ENCODE measurements around the gene AGPAT3.

The AGPAT3 gene

DNA sequence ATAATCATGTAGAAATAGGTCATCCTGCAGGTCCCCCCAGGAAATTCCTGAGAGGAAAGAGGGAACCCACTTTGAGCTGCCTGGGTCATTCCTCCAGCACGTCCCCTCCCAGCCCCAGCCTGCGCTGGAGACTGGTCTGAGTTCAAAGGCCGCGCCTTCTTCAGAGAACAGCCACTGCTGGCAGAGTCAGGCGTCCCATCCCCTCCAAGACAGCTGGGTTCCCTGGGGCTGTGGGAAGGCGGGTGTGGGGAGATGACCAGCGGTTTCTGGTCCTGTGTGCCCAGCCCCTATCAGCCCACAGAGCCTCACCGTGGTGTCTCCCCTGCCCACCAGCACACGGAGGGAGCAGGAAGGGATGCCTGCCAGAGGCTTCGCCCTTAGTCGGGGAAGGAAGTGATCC lies 129.1 kb downstream of the AGPAT3 start:
- no peaks in the 10 kb centered on the region for H3K4me1 ChIP-seq (ENCODE audit: control insufficient read depth in 5 of 5, insufficient read depth in 5 of 5, low read length in 5 of 5)
- peaks cover 0 to 2% (median 0%) of the 10 kb centered on the region in 5 donors for H3K9me3 ChIP-seq (ENCODE audit: control insufficient read depth in 5 of 5, low read length in 5 of 5)
- H3K9ac ChIP-seq (ENCODE audit: low read length in 5 of 5) = no peak overlapping the region
- no peaks in the 10 kb centered on the region for H3K36me3 ChIP-seq (ENCODE audit: control insufficient read depth in 5 of 5, insufficient read depth in 5 of 5, low read length in 5 of 5)
- H3K4me3 ChIP-seq (ENCODE audit: low read depth in 1 of 5, low read length in 5 of 5) = no peak overlapping the region
- H3K27me3 ChIP-seq (ENCODE audit: control insufficient read depth in 5 of 5, insufficient read depth in 4 of 5, low read length in 5 of 5) = peaks cover 0 to 18% (median 11%) of the 10 kb centered on the region in 5 donors
- H3K27ac ChIP-seq (ENCODE audit: low read depth, low read length) = no peak overlapping the region

DNA sequence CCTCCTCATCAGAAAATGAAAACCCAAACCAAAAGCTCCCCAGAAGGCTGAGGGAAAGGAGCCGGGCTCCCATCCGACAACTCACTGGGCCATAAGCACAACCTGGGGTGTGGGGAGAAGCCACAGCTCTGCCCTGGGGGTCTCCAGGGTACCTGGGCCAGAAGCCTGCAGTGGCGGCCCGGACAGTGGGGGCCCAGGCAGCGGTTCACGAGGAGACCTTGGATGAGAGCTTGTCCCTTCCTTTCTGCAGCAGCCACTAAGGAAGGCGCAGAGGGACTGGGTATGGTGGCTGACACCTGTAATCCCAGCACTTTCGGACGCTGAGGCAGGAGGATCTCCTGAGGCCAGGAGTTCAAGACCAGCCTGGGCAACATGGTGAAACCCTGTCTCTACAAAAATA lies 129.6 kb downstream of the AGPAT3 start:
- H3K27me3 ChIP-seq (ENCODE audit: control insufficient read depth in 5 of 5, insufficient read depth in 4 of 5, low read length in 5 of 5) = peaks cover 0 to 18% (median 11%) of the 10 kb centered on the region in 5 donors
- H3K4me3 ChIP-seq (ENCODE audit: low read depth in 1 of 5, low read length in 5 of 5) = no peak overlapping the region
- no peaks in the 10 kb centered on the region for H3K4me1 ChIP-seq (ENCODE audit: control insufficient read depth in 5 of 5, insufficient read depth in 5 of 5, low read length in 5 of 5)
- no peak overlapping the region for H3K9ac ChIP-seq (ENCODE audit: low read length in 5 of 5)
- H3K27ac ChIP-seq (ENCODE audit: low read depth, low read length) = no peak overlapping the region
- peaks cover 0 to 2% (median 0%) of the 10 kb centered on the region in 5 donors for H3K9me3 ChIP-seq (ENCODE audit: control insufficient read depth in 5 of 5, low read length in 5 of 5)
- H3K36me3 ChIP-seq (ENCODE audit: control insufficient read depth in 5 of 5, insufficient read depth in 5 of 5, low read length in 5 of 5) = no peaks in the 10 kb centered on the region

DNA sequence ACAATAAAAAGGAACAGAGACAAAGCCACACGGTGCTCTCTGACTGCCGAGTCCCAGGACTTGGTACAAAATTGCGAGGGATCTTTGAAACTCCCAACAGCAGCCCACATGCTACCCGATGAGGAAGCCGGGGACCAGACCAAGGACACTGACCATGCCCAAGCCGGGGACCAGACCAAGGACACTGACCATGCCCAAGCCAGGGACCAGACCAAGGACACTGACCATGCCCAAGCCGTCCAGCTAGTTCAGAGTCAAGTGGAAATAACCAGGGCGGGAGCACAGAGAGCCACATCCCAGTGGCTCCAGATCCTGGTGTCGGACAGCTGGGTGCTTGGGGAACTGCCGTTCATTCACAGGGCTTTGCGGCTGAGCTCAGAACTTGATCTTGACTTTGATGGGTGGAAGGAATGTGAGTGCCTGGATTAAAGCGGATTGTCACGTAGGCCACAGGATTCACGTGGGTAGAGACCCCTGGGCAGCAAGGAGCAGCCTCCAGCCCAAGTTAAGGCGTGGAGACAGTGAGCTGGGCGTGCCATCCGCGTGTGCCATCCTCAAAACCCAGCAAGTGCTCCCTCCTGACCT lies 130.6 kb downstream of the AGPAT3 start:
- no peak overlapping the region for H3K9ac ChIP-seq (ENCODE audit: low read length in 5 of 5)
- H3K36me3 ChIP-seq (ENCODE audit: control insufficient read depth in 5 of 5, insufficient read depth in 5 of 5, low read length in 5 of 5) = no peaks in the 10 kb centered on the region
- H3K4me3 ChIP-seq (ENCODE audit: low read depth in 1 of 5, low read length in 5 of 5) = no peak overlapping the region
- peaks cover 0 to 2% (median 0%) of the 10 kb centered on the region in 5 donors for H3K9me3 ChIP-seq (ENCODE audit: control insufficient read depth in 5 of 5, low read length in 5 of 5)
- H3K4me1 ChIP-seq (ENCODE audit: control insufficient read depth in 5 of 5, insufficient read depth in 5 of 5, low read length in 5 of 5) = peaks cover 0 to 6% (median 0%) of the 10 kb centered on the region in 5 donors
- no peak overlapping the region for H3K27ac ChIP-seq (ENCODE audit: low read depth, low read length)
- peaks cover 0 to 18% (median 11%) of the 10 kb centered on the region in 5 donors for H3K27me3 ChIP-seq (ENCODE audit: control insufficient read depth in 5 of 5, insufficient read depth in 4 of 5, low read length in 5 of 5)

DNA sequence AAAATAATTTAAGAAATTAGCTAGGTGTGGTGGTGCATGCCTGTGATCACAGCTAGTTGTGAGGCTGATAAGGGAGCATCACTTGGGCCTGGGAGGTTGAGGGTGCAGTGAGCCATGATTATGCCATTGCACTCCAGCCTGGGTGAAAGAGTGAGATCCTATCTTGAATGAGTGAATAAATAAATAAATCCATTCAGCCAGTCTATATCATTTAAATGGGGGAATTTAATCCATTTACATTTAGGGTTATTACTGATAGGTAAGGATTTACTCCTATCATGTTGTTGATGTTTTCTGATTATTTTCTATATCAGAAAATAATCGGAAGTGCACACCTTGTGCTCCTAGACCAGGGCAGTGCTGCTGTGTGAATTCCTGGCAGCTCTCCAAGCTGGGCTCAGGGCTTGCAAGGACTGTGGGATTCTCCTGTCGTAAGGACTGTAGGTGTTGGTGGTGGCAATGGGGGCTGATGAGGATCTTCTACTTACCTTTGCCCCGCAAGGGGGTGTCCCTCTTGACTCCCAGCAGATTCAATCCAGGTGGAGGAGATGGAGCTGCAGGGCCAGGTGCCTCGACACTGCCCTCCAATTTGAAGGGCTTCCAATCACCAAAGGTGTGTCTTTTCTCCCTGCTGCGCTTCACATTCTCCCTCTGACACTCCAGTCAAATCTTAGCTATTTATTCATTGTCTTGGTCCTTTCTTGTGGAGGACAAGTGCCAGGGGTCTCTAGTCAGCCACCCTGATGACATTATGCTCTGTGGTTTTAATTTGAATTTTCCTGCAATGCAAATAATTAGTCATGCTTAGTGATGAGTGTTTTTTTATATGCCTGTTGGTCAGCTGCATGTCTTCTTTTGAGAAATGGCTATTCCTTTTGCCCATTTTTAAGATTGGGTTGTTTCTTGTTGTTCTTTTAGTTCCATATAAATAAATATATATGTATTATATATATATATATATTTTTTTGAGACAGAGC lies 133.0 kb downstream of the AGPAT3 start:
- Histone ChIP-seq H3K36me3 (ENCODE audit: control insufficient read depth in 5 of 5, insufficient read depth in 5 of 5, low read length in 5 of 5) (no peaks in the 10 kb centered on the region), H3K4me3 (ENCODE audit: low read depth in 1 of 5, low read length in 5 of 5) (no peak overlapping the region), H3K9ac (ENCODE audit: low read length in 5 of 5) (no peak overlapping the region), H3K4me1 (ENCODE audit: control insufficient read depth in 5 of 5, insufficient read depth in 5 of 5, low read length in 5 of 5) (peaks cover 0 to 6% (median 0%) of the 10 kb centered on the region in 5 donors), H3K27me3 (ENCODE audit: control insufficient read depth in 5 of 5, insufficient read depth in 4 of 5, low read length in 5 of 5) (peaks cover 0 to 18% (median 10%) of the 10 kb centered on the region in 5 donors), H3K9me3 (ENCODE audit: control insufficient read depth in 5 of 5, low read length in 5 of 5) (peaks cover 0 to 2% (median 0%) of the 10 kb centered on the region in 5 donors), H3K27ac (ENCODE audit: low read depth, low read length) (no peak overlapping the region)

DNA sequence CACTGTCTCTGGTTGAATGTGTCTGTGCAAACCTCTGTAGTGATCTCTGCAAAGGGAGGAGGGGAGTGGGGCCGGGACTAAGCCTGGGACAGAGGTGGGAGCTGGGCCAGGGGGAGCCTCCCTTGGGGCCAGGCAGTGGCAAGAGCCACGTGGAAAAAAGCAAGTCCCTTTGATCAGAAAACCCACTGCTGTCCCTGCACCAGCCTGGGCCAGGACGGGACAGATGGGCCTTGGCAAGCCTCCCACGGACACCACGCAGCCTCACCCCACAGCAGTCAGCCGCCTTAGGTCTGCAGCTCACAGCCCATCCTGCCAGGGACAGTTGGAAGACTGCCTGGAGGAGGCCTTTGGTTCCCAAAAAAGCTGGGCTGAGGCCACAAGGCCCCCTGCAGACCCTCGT lies 135.3 kb downstream of the AGPAT3 start:
- Histone ChIP-seq H3K27ac (ENCODE audit: low read depth, low read length) (no peak overlapping the region), H3K4me3 (ENCODE audit: low read depth in 1 of 5, low read length in 5 of 5) (no peak overlapping the region), H3K9me3 (ENCODE audit: control insufficient read depth in 5 of 5, low read length in 5 of 5) (peaks cover 0 to 2% (median 0%) of the 10 kb centered on the region in 5 donors), H3K27me3 (ENCODE audit: control insufficient read depth in 5 of 5, insufficient read depth in 4 of 5, low read length in 5 of 5) (peaks cover 0 to 6% (median 0%) of the 10 kb centered on the region in 5 donors), H3K36me3 (ENCODE audit: control insufficient read depth in 5 of 5, insufficient read depth in 5 of 5, low read length in 5 of 5) (no peaks in the 10 kb centered on the region), H3K9ac (ENCODE audit: low read length in 5 of 5) (no peak overlapping the region), H3K4me1 (ENCODE audit: control insufficient read depth in 5 of 5, insufficient read depth in 5 of 5, low read length in 5 of 5) (peaks cover 0 to 6% (median 0%) of the 10 kb centered on the region in 5 donors)

DNA sequence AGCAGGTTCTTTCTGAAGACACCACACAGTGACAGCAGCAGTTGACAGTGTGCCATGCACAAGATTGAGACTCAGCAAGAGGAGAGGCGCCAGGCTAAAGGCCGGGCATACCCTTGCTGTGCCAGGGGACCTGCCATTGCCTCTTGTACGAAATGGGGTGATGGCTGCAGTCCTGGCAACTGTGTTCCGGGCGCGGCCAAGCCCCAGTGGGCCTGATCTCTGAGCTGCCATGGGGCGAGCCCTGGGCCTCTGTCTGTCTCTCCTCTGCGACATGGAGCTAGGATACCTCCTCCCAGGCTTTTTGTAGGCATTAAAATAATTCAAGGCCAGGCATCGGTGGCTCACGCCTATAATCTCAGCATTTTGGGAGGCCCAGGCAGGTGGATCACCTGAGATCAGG lies 137.5 kb downstream of the AGPAT3 start:
- no peak overlapping the region for H3K4me3 ChIP-seq (ENCODE audit: low read depth in 1 of 5, low read length in 5 of 5)

DNA sequence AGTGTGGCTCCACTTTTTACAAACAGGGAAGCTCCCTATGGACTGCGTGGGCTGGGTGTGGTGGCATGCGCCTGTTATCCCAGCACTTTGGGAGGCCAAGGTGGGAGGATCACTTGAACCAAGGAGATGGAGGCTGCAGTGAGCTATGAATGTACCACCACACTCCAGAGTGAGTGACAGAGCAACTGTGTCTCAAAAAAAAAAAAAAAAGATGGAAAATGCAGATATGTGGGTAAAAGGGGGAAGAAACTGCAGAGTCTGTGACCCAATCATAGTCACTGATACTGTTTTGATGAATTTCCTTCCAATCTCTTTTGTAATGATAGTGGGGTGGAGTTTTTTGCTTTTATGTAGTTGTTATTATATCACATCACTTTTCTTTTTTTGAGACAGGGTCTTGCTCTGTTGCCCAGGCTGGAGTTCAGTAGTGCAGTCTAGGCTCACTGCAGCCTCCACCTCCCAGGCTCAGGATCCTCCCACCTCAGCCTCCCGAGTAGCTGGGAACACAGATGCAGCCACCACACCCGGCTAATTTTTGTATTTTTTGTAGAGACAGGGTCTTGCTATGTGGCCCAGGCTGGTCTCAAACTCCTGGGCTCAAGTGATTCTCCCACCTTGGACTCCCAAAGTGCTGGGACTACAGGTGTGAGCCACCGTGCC lies 138.4 kb downstream of the AGPAT3 start:
- Histone ChIP-seq H3K9ac (ENCODE audit: low read length in 5 of 5) (no peak overlapping the region), H3K4me1 (ENCODE audit: control insufficient read depth in 5 of 5, insufficient read depth in 5 of 5, low read length in 5 of 5) (peaks cover 0 to 12% (median 3%) of the 10 kb centered on the region in 5 donors), H3K27ac (ENCODE audit: low read depth, low read length) (no peak overlapping the region), H3K36me3 (ENCODE audit: control insufficient read depth in 5 of 5, insufficient read depth in 5 of 5, low read length in 5 of 5) (no peaks in the 10 kb centered on the region), H3K27me3 (ENCODE audit: control insufficient read depth in 5 of 5, insufficient read depth in 4 of 5, low read length in 5 of 5) (no peaks in the 10 kb centered on the region), H3K4me3 (ENCODE audit: low read depth in 1 of 5, low read length in 5 of 5) (no peak overlapping the region), H3K9me3 (ENCODE audit: control insufficient read depth in 5 of 5, low read length in 5 of 5) (no peaks in the 10 kb centered on the region)

More for the DNA sequence above, 137.5 kb downstream of the AGPAT3 start:
- Histone ChIP-seq H3K9ac (ENCODE audit: low read length in 5 of 5) (no peak overlapping the region), H3K9me3 (ENCODE audit: control insufficient read depth in 5 of 5, low read length in 5 of 5) (peaks cover 0 to 2% (median 0%) of the 10 kb centered on the region in 5 donors), H3K27ac (ENCODE audit: low read depth, low read length) (no peak overlapping the region), H3K27me3 (ENCODE audit: control insufficient read depth in 5 of 5, insufficient read depth in 4 of 5, low read length in 5 of 5) (no peaks in the 10 kb centered on the region), H3K4me1 (ENCODE audit: control insufficient read depth in 5 of 5, insufficient read depth in 5 of 5, low read length in 5 of 5) (peaks cover 0 to 12% (median 3%) of the 10 kb centered on the region in 5 donors), H3K36me3 (ENCODE audit: control insufficient read depth in 5 of 5, insufficient read depth in 5 of 5, low read length in 5 of 5) (no peaks in the 10 kb centered on the region)

DNA sequence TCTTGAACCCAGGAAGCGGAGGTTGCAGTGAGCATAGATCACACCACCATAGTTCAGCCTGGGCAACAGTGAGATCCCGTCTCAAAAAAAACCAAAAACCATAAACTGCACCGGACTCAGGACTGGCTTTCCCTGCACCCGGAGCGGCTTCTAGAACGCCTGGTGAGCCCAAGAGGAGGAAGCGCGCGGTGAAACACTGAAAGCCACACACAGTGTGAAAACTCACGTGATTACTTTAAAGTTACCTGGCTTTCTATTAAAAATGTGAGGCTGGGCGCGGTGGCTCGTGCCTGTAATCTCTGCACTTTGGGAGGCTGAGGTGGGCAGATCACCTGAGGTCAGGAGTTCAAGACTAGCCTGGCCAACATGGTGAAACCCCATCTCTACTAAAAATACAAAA lies 140.0 kb downstream of the AGPAT3 start:
- H3K4me3 ChIP-seq (ENCODE audit: low read depth in 1 of 5, low read length in 5 of 5) = no peak overlapping the region
- H3K4me1 ChIP-seq (ENCODE audit: control insufficient read depth in 5 of 5, insufficient read depth in 5 of 5, low read length in 5 of 5) = peaks cover 0 to 12% (median 3%) of the 10 kb centered on the region in 5 donors
- H3K36me3 ChIP-seq (ENCODE audit: control insufficient read depth in 5 of 5, insufficient read depth in 5 of 5, low read length in 5 of 5) = no peaks in the 10 kb centered on the region
- H3K9me3 ChIP-seq (ENCODE audit: control insufficient read depth in 5 of 5, low read length in 5 of 5) = no peaks in the 10 kb centered on the region
- no peak overlapping the region for H3K27ac ChIP-seq (ENCODE audit: low read depth, low read length)
- H3K27me3 ChIP-seq (ENCODE audit: control insufficient read depth in 5 of 5, insufficient read depth in 4 of 5, low read length in 5 of 5) = no peaks in the 10 kb centered on the region
- H3K9ac ChIP-seq (ENCODE audit: low read length in 5 of 5) = no peak overlapping the region

DNA sequence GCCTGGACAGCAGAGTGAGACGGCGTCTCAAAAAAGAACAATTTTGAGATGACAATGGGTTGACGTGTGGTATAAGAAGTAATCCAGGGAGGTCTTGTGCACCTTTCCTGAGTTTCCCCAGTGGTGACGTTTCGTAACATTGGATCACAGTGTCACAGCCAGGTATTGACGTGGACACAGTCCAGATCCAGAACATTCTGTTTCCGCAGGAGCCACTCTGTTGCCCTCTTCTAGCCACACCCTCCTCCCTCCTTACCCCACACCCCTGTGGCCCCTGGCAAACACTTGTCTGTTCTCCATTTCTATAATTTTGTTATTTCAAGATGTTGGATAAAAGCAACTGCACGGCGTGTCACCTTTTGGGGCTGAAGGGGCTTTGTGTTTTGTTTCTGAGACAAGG lies 140.6 kb downstream of the AGPAT3 start:
- Histone ChIP-seq H3K9me3 (ENCODE audit: control insufficient read depth in 5 of 5, low read length in 5 of 5) (no peaks in the 10 kb centered on the region), H3K27ac (ENCODE audit: low read depth, low read length) (peak overlapping the region; percentile 30), H3K36me3 (ENCODE audit: control insufficient read depth in 5 of 5, insufficient read depth in 5 of 5, low read length in 5 of 5) (no peaks in the 10 kb centered on the region)

More for the DNA sequence above, 140.6 kb downstream of the AGPAT3 start:
- no peaks in the 10 kb centered on the region for H3K27me3 ChIP-seq (ENCODE audit: control insufficient read depth in 5 of 5, insufficient read depth in 4 of 5, low read length in 5 of 5)
- H3K4me3 ChIP-seq (ENCODE audit: low read depth in 1 of 5, low read length in 5 of 5) = no peak overlapping the region
- no peak overlapping the region for H3K9ac ChIP-seq (ENCODE audit: low read length in 5 of 5)
- peaks cover 0 to 7% (median 3%) of the 10 kb centered on the region in 5 donors for H3K4me1 ChIP-seq (ENCODE audit: control insufficient read depth in 5 of 5, insufficient read depth in 5 of 5, low read length in 5 of 5)

All from subcutaneous abdominal adipose tissue (tissue), 5 donors.